HG02970 (cell line): ENCODE measurements around the gene CABP1.
"Not testable (repeated sequence)": the region's sequence is repeated elsewhere in the genome, so short reads cannot be mapped to it uniquely, and the experiment has no call there.

Source experiments
- ATAC-seq: cut with Tn5 transposase; IDR thresholded peaks from one replicate; pipeline ENCODE4 v1.9.1; 2021; ENCODE audit warnings: mild to moderate bottlenecking, moderate library complexity, moderate number of reproducible peaks; ENCODE audit not compliant: unreplicated experiment, low FRiP score

CABP1 gene

GRCh38 chr12:120639771-120640721 is at the start of gene CABP1:
Gene CABP1, plus strand, starts transcription at chr12:120640626. Its CDS starts 60 bp downstream, at chr12:120640686.
- peak; percentile 79 for ATAC-seq

- no peak for ATAC-seq
These were observed 49.6 kb upstream of the CABP1 start for GRCh38 chr12:120590741-120591407.

GRCh38 chr12:120592121-120593049 is 48.0 kb upstream of the CABP1 start:
- ATAC-seq, result no peak

GRCh38 chr12:120596901-120597300 is 43.5 kb upstream of the CABP1 start:
- ATAC-seq, result no peak

- no peak for ATAC-seq
These were observed 42.6 kb upstream of the CABP1 start for GRCh38 chr12:120597861-120598260.

- ATAC-seq, result no peak
These were observed 41.6 kb upstream of the CABP1 start for GRCh38 chr12:120598674-120599463.

- ATAC-seq, result no peak
These were observed 40.5 kb upstream of the CABP1 start for GRCh38 chr12:120599672-120600552.

GRCh38 chr12:120602416-120602815 is 38.0 kb upstream of the CABP1 start:
- not testable (repeated sequence) for ATAC-seq

- no peak for ATAC-seq
These were observed 29.9 kb upstream of the CABP1 start for GRCh38 chr12:120610560-120610959.

GRCh38 chr12:120611534-120611933 is 28.9 kb upstream of the CABP1 start:
- not testable (repeated sequence) for ATAC-seq

- ATAC-seq, result no peak
These were observed 25.6 kb upstream of the CABP1 start for GRCh38 chr12:120614848-120615247.

GRCh38 chr12:120617193-120617592 is 23.2 kb upstream of the CABP1 start:
- not testable (repeated sequence) for ATAC-seq

- not testable (repeated sequence) for ATAC-seq
These were observed 22.7 kb upstream of the CABP1 start for GRCh38 chr12:120617767-120618166.

GRCh38 chr12:120618954-120619615 is 21.3 kb upstream of the CABP1 start:
- no peak for ATAC-seq

GRCh38 chr12:120620624-120621023 is 19.8 kb upstream of the CABP1 start:
- no peak for ATAC-seq

GRCh38 chr12:120625557-120626419 is 14.6 kb upstream of the CABP1 start:
- ATAC-seq, result no peak

GRCh38 chr12:120628919-120629318 is 11.5 kb upstream of the CABP1 start:
- no peak for ATAC-seq
